GM06990 (cell line): Measurements from ENCODE around the gene PRUNE2.

Experiments used
- DNase-seq: peaks from one replicate; pipeline ENCODE4 v3.0.0-alpha.2; 2011; ENCODE audit not compliant: insufficient read length; ENCODE audit errors: extremely low read depth
- H3K27me3 ChIP-seq: replicated peaks from 2 replicates; pipeline ENCODE4 v1.6.0; 2011; ENCODE audit warnings: low read length; ENCODE audit not compliant: control insufficient read depth, insufficient read depth
- H3K36me3 ChIP-seq: 2 replicates; pipeline ENCODE4 v1.5.1; 2011; ENCODE audit warnings: low read length; ENCODE audit not compliant: control insufficient read depth, insufficient read depth
- H3K4me3 ChIP-seq: replicated peaks from 2 replicates; pipeline ENCODE4 v1.5.1; 2011; ENCODE audit warnings: low read depth, mild to moderate bottlenecking, control low read depth, low read length
- CTCF ChIP-seq: IDR thresholded peaks from 2 replicates; pipeline ENCODE4 v1.5.1; 2011; ENCODE audit warnings: low read length, control low read depth, mild to moderate bottlenecking, inconsistent platforms; ENCODE audit not compliant: insufficient read depth, poor library complexity, severe bottlenecking

PRUNE2 gene

GRCh38 chr9:76628155-76628554 is 277.8 kb downstream of the PRUNE2 start:
- H3K27me3 ChIP-seq, result no peaks in the 10 kb centered on the region
- no peaks in the 10 kb centered on the region for H3K36me3 ChIP-seq
- DNase-seq, result no peak
- TF ChIP-seq CTCF, result no peak
- H3K4me3 ChIP-seq, result no peak overlapping the region

- no peak overlapping the region for H3K4me3 ChIP-seq
- no peaks in the 10 kb centered on the region for H3K27me3 ChIP-seq
- no peaks in the 10 kb centered on the region for H3K36me3 ChIP-seq
- no peak for DNase-seq
- TF ChIP-seq CTCF, result no peak
Measured at GRCh38 chr9:76626980-76627379, 278.9 kb downstream of the PRUNE2 start.

- TF ChIP-seq CTCF, result no peak
- no peak overlapping the region for H3K4me3 ChIP-seq
- no peaks in the 10 kb centered on the region for H3K27me3 ChIP-seq
- H3K36me3 ChIP-seq, result no peaks in the 10 kb centered on the region
- DNase-seq, result no peak
Measured at GRCh38 chr9:76626141-76626540, 279.8 kb downstream of the PRUNE2 start.

GRCh38 chr9:76624391-76625048 is 281.4 kb downstream of the PRUNE2 start:
- peak; percentile 44 for DNase-seq
- no peaks in the 10 kb centered on the region for H3K36me3 ChIP-seq
- TF ChIP-seq CTCF, result no peak
- H3K4me3 ChIP-seq, result no peak overlapping the region; the same call in 1 of the 2 replicates
- H3K27me3 ChIP-seq, result no peaks in the 10 kb centered on the region

- TF ChIP-seq CTCF, result no peak
- H3K27me3 ChIP-seq, result no peaks in the 10 kb centered on the region
- DNase-seq, result no peak
- no peaks in the 10 kb centered on the region for H3K36me3 ChIP-seq
- H3K4me3 ChIP-seq, result no peak overlapping the region
Measured at GRCh38 chr9:76620996-76621395, 284.9 kb downstream of the PRUNE2 start.

- Histone ChIP-seq H3K36me3 (no peaks in the 10 kb centered on the region), H3K4me3 (no peak overlapping the region), H3K27me3 (no peaks in the 10 kb centered on the region)
- no peak for DNase-seq
- no peak for TF ChIP-seq CTCF
Measured at GRCh38 chr9:76620581-76620980, 285.3 kb downstream of the PRUNE2 start.
